GM12891 (cell line): ENCODE results near the gene PP2D1.
A peak's percentile ranks its signal among the peaks of the same experiment; 100 is the strongest.
"Not testable (repeated sequence)": the region's sequence is repeated elsewhere in the genome, so short reads cannot be mapped to it uniquely, and the experiment has no call there.

Source experiments
- DNase-seq: peaks from one replicate; pipeline ENCODE4 v3.0.0; 2011; ENCODE audit warnings: low spot score; ENCODE audit not compliant: insufficient read length
- FAIRE-seq: peaks from 2 replicates; lab custom pipeline; 2011; peaks lifted over from hg19 to GRCh38; lab: Jason Lieb, UNC
- PAX5 ChIP-seq: IDR thresholded peaks from 2 replicates; pipeline ENCODE4 v1.6.1; 2011; ENCODE audit warnings: low read length, moderate library complexity, mild to moderate bottlenecking; ENCODE audit not compliant: insufficient read depth, severe bottlenecking
- POLR2A ChIP-seq: IDR thresholded peaks from 2 replicates; pipeline ENCODE4 v1.6.1; 2011; ENCODE audit warnings: low read depth, low read length, control low read depth
- POLR2AphosphoS5 ChIP-seq: IDR thresholded peaks from 2 replicates; pipeline ENCODE4 v1.6.1; 2011; ENCODE audit warnings: low read depth, low read length, control low read depth
- POU2F2 ChIP-seq: IDR thresholded peaks from 2 replicates; pipeline ENCODE4 v1.6.1; 2011; ENCODE audit warnings: low read depth, mild to moderate bottlenecking, control low read depth, low read length, moderate library complexity
- SPI1 ChIP-seq: IDR thresholded peaks from 2 replicates; pipeline ENCODE4 v1.6.1; 2011; ENCODE audit warnings: low read depth, low read length, control low read depth
- TAF1 ChIP-seq: IDR thresholded peaks from 2 replicates; pipeline ENCODE4 v1.6.1; 2011; ENCODE audit warnings: low read depth, low read length, control low read depth

Gene PP2D1

DNA sequence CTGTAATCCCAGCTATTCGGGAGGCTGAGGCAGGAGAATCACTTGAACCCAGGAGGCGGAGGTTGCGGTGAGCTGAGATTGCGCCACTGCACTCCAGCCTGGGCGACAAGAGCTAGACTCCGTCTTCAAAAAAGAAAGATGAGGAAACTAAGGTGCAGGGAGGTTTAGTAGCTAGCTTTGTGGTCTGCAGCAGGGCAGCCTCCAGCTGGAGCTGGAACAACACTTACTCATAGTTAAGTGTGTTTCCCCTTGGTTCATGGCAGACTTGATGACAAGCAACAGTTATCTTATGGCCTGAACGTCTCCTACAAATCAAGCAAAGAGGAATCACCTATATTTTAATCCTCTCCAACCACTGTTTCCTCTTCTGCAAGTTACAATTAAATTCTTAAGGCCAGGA, 40.8 kb upstream of the PP2D1 start:
- DNase-seq: no peak
- no peak for FAIRE-seq
- no peak for TF ChIP-seq POU2F2
- no peak for TF ChIP-seq PAX5
- no peak for TF ChIP-seq POLR2A
- TF ChIP-seq POLR2AphosphoS5: no peak
- TF ChIP-seq SPI1: no peak
- TF ChIP-seq TAF1: no peak

DNA sequence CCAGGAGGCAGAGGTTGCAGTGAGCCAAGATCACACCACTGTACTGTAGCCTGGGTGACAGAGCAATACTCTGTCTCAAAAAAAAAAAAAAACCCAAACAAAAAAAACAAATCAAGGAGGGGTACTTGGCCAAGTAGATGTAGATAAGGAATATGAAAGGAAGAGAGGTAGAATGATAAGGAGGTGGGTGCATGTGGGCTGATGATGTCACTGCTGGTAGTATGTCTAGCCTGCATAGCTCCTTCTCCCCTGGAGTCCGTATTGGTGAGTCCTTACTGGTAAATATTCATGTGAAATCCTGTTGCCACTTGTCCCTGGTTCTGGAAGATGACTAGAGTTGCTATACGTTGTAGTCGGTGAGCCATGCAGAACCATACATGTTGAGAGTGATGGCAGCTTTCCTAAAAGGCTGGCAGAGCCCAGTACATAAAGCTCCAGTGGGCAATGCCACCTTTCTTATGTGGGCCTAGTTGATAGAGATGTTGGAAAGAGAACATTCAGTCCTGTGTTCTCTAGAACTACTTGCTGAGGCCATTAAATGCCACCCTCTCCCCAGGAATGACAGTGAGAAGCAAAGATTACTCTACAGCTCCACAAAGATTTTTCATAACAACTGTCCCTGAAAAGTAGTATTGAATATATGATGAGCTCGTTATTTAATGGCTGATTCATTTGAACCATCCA, 39.2 kb upstream of the PP2D1 start:
- DNase-seq (no peak), FAIRE-seq (no peak)
- TF ChIP-seq TAF1: no peak
- no peak for TF ChIP-seq SPI1
- TF ChIP-seq POLR2A: no peak
- TF ChIP-seq POU2F2: no peak
- TF ChIP-seq PAX5: no peak
- TF ChIP-seq POLR2AphosphoS5: no peak

DNA sequence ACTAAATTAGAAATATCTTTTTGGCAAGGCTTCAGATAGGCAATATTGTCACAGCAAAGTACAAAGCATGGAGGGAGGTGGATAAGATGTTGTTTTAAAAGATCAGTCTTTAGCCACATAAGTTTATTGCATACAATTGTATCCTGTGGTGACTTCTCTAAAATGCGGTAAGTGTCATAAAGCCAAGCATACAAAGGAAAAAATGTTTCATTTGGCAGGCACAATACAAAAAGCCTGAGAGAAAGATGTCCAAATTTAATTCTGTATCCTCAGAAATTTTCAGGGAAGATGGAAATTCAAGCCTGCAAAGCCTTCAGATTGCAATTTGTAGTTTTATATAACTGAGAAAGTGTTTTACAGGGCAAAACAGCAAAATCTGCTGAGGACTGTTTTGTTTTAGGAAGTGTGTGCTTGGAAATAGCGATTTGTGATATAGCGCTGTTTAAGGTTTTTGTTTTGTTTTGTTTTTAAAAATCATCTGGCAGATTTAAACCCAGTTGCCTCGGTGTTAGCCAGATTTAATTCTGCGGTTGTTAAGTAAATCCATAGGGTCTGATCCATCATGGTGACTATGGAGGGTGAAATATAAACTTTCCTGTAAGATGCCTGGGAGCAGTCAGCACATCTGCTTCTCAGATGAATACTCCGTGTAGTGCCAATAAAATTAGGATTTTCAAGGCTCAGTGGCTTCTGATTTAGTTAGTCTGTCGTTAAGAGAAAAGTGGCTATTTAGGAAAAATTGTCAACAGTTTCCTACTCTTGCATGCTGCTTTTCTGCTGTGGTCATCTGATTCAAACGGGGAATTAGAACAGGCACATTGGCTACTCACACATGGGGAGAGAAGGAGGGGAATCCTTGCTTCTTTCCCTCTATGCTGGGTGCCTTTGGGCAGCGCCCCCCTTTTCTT, 36.2 kb upstream of the PP2D1 start:
- DNase-seq (no peak), FAIRE-seq (no peak)
- TF ChIP-seq SPI1 (no peak), TAF1 (no peak), POLR2AphosphoS5 (no peak), POLR2A (no peak), PAX5 (no peak), POU2F2 (no peak)

DNA sequence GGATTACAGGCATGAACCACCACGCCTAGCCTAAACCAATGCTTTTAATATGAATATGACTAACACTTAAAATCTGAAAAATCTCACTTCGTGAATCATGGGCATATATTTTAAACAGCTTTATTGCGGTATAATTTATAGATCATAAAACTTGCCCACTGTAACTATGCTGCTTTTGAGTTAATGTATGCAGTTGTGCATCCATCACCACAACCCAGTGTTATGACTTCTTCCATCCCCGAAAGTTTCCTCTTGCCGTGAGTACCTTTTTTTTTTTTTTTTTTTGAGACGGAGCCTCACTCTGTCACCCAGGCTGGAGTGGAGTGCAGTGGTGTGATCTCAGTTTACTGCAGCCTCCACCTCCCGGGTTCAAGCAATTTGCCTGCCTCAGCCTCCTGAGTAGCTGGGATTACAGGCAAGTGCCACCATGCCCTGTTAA, 35.3 kb upstream of the PP2D1 start:
- FAIRE-seq (no peak), DNase-seq (no peak)
- TF ChIP-seq TAF1 (no peak), POU2F2 (no peak), PAX5 (no peak), POLR2A (no peak), SPI1 (no peak), POLR2AphosphoS5 (no peak)

DNA sequence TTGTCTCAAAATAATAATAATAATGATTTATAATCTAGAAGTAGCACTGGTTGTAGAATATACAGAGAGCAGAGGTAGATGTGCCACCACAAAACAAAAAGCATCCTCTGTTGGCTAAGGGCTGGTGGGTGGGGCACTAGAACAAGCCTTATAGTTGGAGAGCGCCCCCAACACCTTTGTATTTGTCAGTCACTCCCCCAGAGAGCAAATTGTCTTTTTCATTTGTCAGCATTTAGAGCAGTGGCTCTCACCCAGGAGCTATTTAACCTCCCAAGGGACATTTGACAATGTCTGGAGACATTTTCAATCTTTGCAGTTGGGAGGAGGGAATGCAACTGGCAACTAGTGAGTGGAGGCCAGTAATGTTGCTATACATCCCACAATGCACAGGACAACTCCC, 34.5 kb upstream of the PP2D1 start:
- DNase-seq (no peak), FAIRE-seq (no peak)
- TF ChIP-seq POLR2AphosphoS5 (no peak), SPI1 (no peak), TAF1 (no peak), POU2F2 (no peak), POLR2A (no peak)

DNA sequence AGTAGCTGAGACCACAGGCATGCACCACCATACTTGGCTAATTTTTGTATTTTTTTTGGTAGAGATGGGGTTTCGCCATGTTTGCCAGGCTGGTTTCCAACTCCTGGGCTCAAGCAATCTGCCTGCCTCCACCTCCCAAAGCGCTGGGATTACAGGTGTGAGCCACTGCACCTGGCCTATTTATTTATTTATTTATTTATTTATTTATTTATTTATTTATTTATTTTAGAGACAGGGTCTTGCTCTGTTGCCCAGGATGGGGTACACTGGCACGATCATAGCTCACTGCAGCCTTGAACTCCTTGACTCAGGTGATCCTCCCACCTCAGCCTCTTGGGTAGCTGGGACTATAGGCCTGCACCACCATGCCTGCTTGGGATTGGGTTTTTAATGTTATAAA, 33.1 kb upstream of the PP2D1 start:
- not testable (repeated sequence) for FAIRE-seq, DNase-seq

DNA sequence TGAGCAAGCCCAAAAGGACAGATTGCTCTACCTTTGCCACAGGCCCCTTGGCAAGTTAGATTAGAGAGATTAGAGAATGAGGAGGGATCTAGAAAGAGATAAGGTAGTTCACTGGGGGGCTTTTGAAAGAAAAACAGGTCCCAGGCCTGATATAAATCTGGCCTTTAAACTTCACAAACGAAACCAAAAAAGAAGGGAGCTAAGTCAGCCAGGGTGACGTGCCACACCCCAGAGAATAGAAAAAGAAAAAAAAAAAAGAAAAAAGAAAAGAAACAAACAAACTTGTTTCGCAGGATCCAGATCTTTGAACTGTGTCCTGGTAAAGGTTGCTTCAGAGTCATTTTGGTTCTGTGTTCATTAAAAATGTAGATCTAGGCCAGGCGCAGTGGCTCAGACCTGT, 31.8 kb upstream of the PP2D1 start:
- TF ChIP-seq POU2F2 (no peak), PAX5 (no peak), POLR2A (no peak), POLR2AphosphoS5 (no peak), TAF1 (no peak), SPI1 (no peak)
- FAIRE-seq: no peak
- DNase-seq: no peak

DNA sequence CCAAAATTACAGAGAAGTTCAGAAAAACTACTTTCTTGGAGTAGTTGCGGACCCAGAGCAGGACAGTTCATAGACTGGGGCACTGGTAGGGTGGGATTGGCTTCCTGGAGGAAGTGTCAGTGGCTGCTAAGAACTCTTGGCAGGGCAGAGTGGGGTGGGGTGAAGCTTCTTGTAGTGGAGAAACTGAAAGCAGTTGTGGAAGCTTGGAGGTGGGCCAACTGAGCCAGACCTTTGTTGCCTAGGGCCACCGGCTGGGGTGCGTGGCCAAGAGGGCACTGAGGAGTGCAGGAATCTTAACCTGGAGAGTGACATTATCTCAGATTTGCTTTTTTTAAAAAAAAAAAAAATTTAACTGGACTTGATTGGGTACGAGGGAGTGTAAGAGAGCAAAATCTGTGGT, 31.3 kb upstream of the PP2D1 start:
- DNase-seq (no peak), FAIRE-seq (peak; percentile 20)
- TF ChIP-seq POU2F2 (no peak), PAX5 (no peak), POLR2A (no peak), SPI1 (0 out of 2 replicates have a peak, but pooled peaks have one; percentile 5), TAF1 (no peak)

DNA sequence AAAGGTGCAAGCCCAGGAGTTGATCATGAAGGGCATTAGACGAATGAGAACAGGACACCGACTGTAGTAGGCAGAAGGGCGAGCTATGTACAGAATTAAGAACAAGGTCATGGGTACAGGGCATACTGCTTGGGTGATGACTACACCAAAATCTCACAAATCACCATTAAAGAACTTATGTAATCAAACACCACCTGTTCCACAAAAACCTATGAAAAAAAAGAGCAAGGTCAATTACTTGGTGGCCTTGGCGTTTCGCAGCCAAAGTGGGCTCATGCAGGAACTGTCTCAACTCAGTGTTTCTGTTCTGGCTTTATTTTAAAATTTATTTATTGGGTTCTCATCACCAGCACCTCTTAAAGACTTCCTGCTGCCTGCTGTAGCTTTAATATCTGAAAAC, 30.3 kb upstream of the PP2D1 start:
- no peak for DNase-seq
- no peak for FAIRE-seq
- no peak for TF ChIP-seq POLR2AphosphoS5
- no peak for TF ChIP-seq SPI1
- TF ChIP-seq POLR2A: no peak
- no peak for TF ChIP-seq POU2F2
- no peak for TF ChIP-seq TAF1
- TF ChIP-seq PAX5: no peak

DNA sequence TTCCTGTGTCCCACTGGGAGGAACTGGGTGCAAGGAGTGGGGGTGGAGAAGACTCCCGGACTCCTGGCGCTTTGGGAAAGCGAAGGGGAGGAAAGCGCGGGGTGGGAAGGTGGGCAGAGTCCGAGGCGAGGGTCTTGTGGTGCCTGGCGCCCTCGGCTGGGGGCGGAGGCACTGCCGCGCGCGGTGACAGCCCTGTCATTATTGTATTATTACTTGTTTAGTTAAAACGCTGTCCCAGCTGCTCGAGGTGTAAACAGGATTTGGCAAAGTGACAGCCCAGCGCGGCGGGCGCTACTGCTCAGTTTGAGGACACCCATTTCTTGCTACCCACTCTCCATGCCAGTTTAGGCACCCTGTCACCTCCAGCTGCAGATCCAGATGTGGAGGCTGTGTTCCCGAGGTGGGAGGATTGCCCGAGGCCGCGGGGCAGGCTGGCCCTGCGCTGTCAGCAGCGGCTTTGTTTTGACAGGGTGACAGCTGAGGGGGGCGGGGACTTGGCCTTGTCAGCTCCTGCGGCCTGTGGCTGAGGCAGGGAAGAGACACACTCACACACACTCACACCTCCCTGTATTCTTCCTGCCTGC, 29.2 kb upstream of the PP2D1 start:
- no peak for TF ChIP-seq POLR2AphosphoS5
- no peak for TF ChIP-seq POLR2A
- no peak for TF ChIP-seq PAX5
- no peak for TF ChIP-seq POU2F2
- TF ChIP-seq TAF1: no peak
- no peak for TF ChIP-seq SPI1
- no peak for DNase-seq
- FAIRE-seq: peak; percentile 82
